Neural cell (in vitro differentiated cells): Measurements from ENCODE around the gene CFAP300. TPM values are rescaled to one million over a fixed set of nuclear protein-coding genes. Genes with fewer than 3 reads are reported as not detected.

Source experiments
- H2AFZ ChIP-seq: fragments of 200-600, 300-800 bp; sonication (generic), shearing (Covaris generic); 2 replicates; pipeline ENCODE4 v1.6.0; 2014; ENCODE audit warnings: low read depth, mild to moderate bottlenecking, antibody characterized with exemption, low read length, moderate library complexity
- H3F3A ChIP-seq: fragments of 200-600 bp; shearing (Covaris generic); 2 replicates; pipeline ENCODE4 v1.6.1; 2016; ENCODE audit warnings: mild to moderate bottlenecking, moderate library complexity, mixed read lengths, antibody characterized with exemption, low read length; ENCODE audit not compliant: insufficient read depth, poor library complexity, severe bottlenecking
- H3K27ac ChIP-seq: fragments of 200-600, 300-800 bp; sonication (generic), shearing (Covaris generic); 2 replicates; pipeline ENCODE4 v1.5.1; 2014; ENCODE audit warnings: mild to moderate bottlenecking, low read length, moderate library complexity
- H3K27me3 ChIP-seq: fragments of 300-800, 200-600 bp; sonication (generic), shearing (Covaris generic); 2 replicates; pipeline ENCODE4 v1.6.0; 2014; ENCODE audit warnings: mild to moderate bottlenecking, low read depth, low read length, moderate library complexity; ENCODE audit not compliant: insufficient read depth
- H3K36me3 ChIP-seq: fragments of 300-800, 200-600 bp; sonication (generic), shearing (Covaris generic); 2 replicates; pipeline ENCODE4 v1.5.1; 2014; ENCODE audit warnings: mild to moderate bottlenecking, antibody characterized with exemption, low read length, moderate library complexity; ENCODE audit not compliant: insufficient read depth
- H3K4me2 ChIP-seq: fragments of 300-800, 200-600 bp; sonication (generic), shearing (Covaris generic); 2 replicates; pipeline ENCODE4 v1.6.0; 2014; ENCODE audit warnings: mild to moderate bottlenecking, low read length
- H3K4me3 ChIP-seq: fragments of 300-800, 200-600 bp; sonication (generic), shearing (Covaris generic); 2 replicates; pipeline ENCODE4 v1.5.1; 2014; ENCODE audit warnings: mild to moderate bottlenecking, low read length, moderate library complexity
- H3K79me2 ChIP-seq: fragments of 200-600 bp; shearing (Covaris generic); replicated peaks from 2 replicates; pipeline ENCODE4 v1.6.0; 2014; ENCODE audit warnings: mild to moderate bottlenecking, low read length, moderate library complexity; ENCODE audit not compliant: insufficient read depth
- H3K9ac ChIP-seq: fragments of 300-800, 200-600 bp; sonication (generic), shearing (Covaris generic); 2 replicates; pipeline ENCODE4 v1.6.1; 2016; ENCODE audit warnings: mild to moderate bottlenecking, low read length, mixed read lengths
- H3K9me2 ChIP-seq: fragments of 200-600 bp; shearing (Covaris generic); 2 replicates; pipeline ENCODE4 v1.6.1; 2016; ENCODE audit warnings: mild to moderate bottlenecking, low read length, mixed read lengths; ENCODE audit not compliant: insufficient read depth
- H3K9me3 ChIP-seq: fragments of 200-600, 300-800 bp; sonication (generic), shearing (Covaris generic); 2 replicates; pipeline ENCODE4 v1.6.1; 2016; ENCODE audit warnings: mild to moderate bottlenecking, mixed run types, low read length, moderate library complexity, mixed read lengths
- H4K20me1 ChIP-seq: fragments of 200-600 bp; shearing (Covaris generic); 2 replicates; pipeline ENCODE4 v1.6.1; 2016; ENCODE audit warnings: mild to moderate bottlenecking, mixed run types; ENCODE audit not compliant: insufficient read depth
- CTCF ChIP-seq: fragments of 450-650 bp; IDR thresholded peaks from 2 replicates; pipeline ENCODE4 v1.5.1; 2014; ENCODE audit warnings: antibody characterized with exemption, mild to moderate bottlenecking, moderate library complexity; ENCODE audit not compliant: poor library complexity, severe bottlenecking
- EP300 ChIP-seq: fragments of 450-650 bp; conservative IDR thresholded peaks from 2 replicates; pipeline ENCODE4 v1.6.1; 2014; ENCODE audit warnings: antibody characterized with exemption, mild to moderate bottlenecking, moderate library complexity; ENCODE audit not compliant: poor library complexity, severe bottlenecking
- EZH2 ChIP-seq: fragments of 200-600, 300-800 bp; shearing (Covaris generic), sonication (generic); IDR thresholded peaks from 2 replicates; pipeline ENCODE4 v1.6.1; 2014; ENCODE audit warnings: antibody characterized with exemption, low read length, borderline replicate concordance, mild to moderate bottlenecking; ENCODE audit not compliant: insufficient read depth, poor library complexity, severe bottlenecking
- MXI1 ChIP-seq: fragments of 450-650 bp; conservative IDR thresholded peaks from 2 replicates; pipeline ENCODE4 v1.6.1; 2014; ENCODE audit warnings: antibody characterized with exemption, mild to moderate bottlenecking; ENCODE audit not compliant: poor library complexity, severe bottlenecking
- POLR2AphosphoS5 ChIP-seq: IDR thresholded peaks from 2 replicates; pipeline ENCODE4 v1.6.1; 2012
- RAD21 ChIP-seq: fragments of 450-650 bp; conservative IDR thresholded peaks from 2 replicates; pipeline ENCODE4 v1.6.1; 2014; ENCODE audit warnings: antibody characterized with exemption, mild to moderate bottlenecking, moderate library complexity
- SMC3 ChIP-seq: fragments of 450-650 bp; conservative IDR thresholded peaks from 2 replicates; pipeline ENCODE4 v1.6.1; 2014; ENCODE audit warnings: antibody characterized with exemption, mild to moderate bottlenecking, moderate library complexity; ENCODE audit not compliant: poor library complexity
- TAF1 ChIP-seq: IDR thresholded peaks from 2 replicates; pipeline ENCODE4 v1.6.1; 2012; ENCODE audit warnings: low read depth
- polyA plus RNA-seq: library from polyadenylated mRNA; depleted of rRNA; stranded (reverse); fragments of >200 nt; gene quantifications from 2 replicates; pipeline ENCODE4 v1.2.3, GENCODE V29; 2014
- TF ChIP-seq, protein P1 (sequence below): IDR thresholded peaks from 2 replicates; pipeline ENCODE4 v1.6.1; 2012; ENCODE audit warnings: borderline replicate concordance

CFAP300 gene
- polyA plus RNA-seq, 1 donor from 2014 or later: not detected

GRCh38 chr11:102036757-102037156, 10.5 kb upstream of the CFAP300 start:
- Histone ChIP-seq H3K79me2 (no peaks in the 10 kb centered on the region), H3K27ac (no peak overlapping the region), H2AFZ (no peak overlapping the region), H4K20me1 (no peaks in the 10 kb centered on the region), H3K9ac (no peak overlapping the region), H3K4me2 (no peak overlapping the region), H3K4me3 (no peak overlapping the region), H3F3A (no peaks in the 10 kb centered on the region), H3K9me2 (no peaks in the 10 kb centered on the region), H3K27me3 (no peaks in the 10 kb centered on the region), H3K36me3 (no peaks in the 10 kb centered on the region), H3K9me3 (no peaks in the 10 kb centered on the region)
- TF ChIP-seq TAF1: no peak
- no peak for TF ChIP-seq RAD21
- TF ChIP-seq EZH2: no peak
- no peak for TF ChIP-seq POLR2AphosphoS5
- TF ChIP-seq, protein P1, sequence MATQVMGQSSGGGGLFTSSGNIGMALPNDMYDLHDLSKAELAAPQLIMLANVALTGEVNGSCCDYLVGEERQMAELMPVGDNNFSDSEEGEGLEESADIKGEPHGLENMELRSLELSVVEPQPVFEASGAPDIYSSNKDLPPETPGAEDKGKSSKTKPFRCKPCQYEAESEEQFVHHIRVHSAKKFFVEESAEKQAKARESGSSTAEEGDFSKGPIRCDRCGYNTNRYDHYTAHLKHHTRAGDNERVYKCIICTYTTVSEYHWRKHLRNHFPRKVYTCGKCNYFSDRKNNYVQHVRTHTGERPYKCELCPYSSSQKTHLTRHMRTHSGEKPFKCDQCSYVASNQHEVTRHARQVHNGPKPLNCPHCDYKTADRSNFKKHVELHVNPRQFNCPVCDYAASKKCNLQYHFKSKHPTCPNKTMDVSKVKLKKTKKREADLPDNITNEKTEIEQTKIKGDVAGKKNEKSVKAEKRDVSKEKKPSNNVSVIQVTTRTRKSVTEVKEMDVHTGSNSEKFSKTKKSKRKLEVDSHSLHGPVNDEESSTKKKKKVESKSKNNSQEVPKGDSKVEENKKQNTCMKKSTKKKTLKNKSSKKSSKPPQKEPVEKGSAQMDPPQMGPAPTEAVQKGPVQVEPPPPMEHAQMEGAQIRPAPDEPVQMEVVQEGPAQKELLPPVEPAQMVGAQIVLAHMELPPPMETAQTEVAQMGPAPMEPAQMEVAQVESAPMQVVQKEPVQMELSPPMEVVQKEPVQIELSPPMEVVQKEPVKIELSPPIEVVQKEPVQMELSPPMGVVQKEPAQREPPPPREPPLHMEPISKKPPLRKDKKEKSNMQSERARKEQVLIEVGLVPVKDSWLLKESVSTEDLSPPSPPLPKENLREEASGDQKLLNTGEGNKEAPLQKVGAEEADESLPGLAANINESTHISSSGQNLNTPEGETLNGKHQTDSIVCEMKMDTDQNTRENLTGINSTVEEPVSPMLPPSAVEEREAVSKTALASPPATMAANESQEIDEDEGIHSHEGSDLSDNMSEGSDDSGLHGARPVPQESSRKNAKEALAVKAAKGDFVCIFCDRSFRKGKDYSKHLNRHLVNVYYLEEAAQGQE: no peak
- TF ChIP-seq SMC3: no peak
- no peak for TF ChIP-seq CTCF
- no peak for TF ChIP-seq MXI1
- TF ChIP-seq EP300: no peak

GRCh38 chr11:102046841-102047240, 396 bp upstream of the CFAP300 start:
- no peak for TF ChIP-seq SMC3
- TF ChIP-seq MXI1: no peak
- TF ChIP-seq RAD21: no peak
- TF ChIP-seq POLR2AphosphoS5: no peak
- TF ChIP-seq, protein P1: no peak
- TF ChIP-seq EZH2: no peak
- TF ChIP-seq CTCF: no peak
- TF ChIP-seq TAF1: no peak
- TF ChIP-seq EP300: no peak
- no peaks in the 10 kb centered on the region for H3F3A ChIP-seq
- no peaks in the 10 kb centered on the region for H3K36me3 ChIP-seq
- no peaks in the 10 kb centered on the region for H4K20me1 ChIP-seq
- no peaks in the 10 kb centered on the region for H3K9me3 ChIP-seq
- no peak overlapping the region for H2AFZ ChIP-seq
- no peaks in the 10 kb centered on the region for H3K9me2 ChIP-seq
- H3K9ac ChIP-seq: no peak overlapping the region
- H3K27ac ChIP-seq: no peak overlapping the region
- H3K4me2 ChIP-seq: no peak overlapping the region
- H3K27me3 ChIP-seq: no peaks in the 10 kb centered on the region
- H3K79me2 ChIP-seq: no peaks in the 10 kb centered on the region
- peak overlapping the region; percentile 54 for H3K4me3 ChIP-seq
